ENCODE results near the gene CHRNB4. TPM values are rescaled to one million over a fixed set of nuclear protein-coding genes. Genes with fewer than 3 reads are reported as not detected.

Gene CHRNB4
- polyA plus RNA-seq, 1 donor, result 3.3 TPM

DNA sequence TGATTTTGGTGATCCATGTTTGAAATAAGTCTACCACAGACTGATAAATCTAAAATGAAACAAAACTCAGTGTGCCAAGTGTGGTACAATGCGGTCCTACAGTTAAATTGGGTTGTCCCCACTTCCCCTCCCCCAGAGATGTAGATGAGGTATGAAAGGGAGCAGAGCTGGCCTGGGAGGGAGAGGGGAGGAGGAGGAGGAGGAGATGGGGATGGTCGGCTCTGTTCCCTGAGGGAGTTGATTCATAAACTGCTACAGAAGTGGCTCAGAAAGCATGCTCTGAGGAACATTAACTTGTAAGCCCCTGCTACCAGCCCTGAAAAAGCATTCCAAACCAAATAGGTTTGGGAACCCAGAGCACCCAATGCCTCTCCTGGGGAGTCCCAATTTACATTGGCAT, 28.0 kb upstream of the CHRNB4 start:
- DNase-seq, result no peak

DNA sequence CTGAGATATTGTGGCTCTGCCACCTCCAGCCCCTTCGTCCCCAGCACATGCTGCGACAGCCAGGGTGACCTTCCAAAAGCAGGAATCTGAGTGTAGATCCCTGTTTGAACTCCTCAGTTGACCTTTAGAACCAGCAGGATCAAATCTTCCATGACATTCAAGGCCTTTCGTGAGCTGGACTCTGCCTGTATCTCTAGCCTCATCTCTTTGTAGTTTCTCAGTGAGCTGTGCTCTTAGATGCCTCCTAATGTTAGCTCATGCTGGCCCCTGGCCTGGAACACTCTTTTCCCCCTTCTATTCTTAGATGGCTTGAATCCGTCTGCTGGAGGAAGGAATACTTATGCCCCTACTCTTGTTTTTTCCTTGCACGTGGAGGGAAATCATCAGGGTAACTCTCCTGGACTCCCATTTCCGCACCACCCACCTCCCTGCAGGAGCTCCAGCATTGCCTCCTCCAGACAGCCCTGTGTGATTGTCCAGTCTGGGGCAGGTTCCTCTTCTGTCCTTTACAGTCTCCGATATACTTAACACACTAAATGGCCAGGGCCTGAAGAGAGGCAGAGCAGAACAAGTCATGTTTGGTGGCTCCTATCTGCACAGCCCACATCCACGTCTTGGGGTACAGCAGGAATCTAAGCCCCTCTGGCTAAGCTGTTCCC, 26.7 kb upstream of the CHRNB4 start:
- DNase-seq, result no peak

GRCh38 chr15:78666010-78666409, 25.0 kb upstream of the CHRNB4 start:
- no peak for DNase-seq

- DNase-seq, result no peak
Measured at GRCh38 chr15:78663703-78664102, 22.7 kb upstream of the CHRNB4 start.

- no peak for DNase-seq
Measured at GRCh38 chr15:78662028-78662427, 21.0 kb upstream of the CHRNB4 start.

- DNase-seq, result no peak
Measured at GRCh38 chr15:78661001-78661400, 20.0 kb upstream of the CHRNB4 start.

DNA sequence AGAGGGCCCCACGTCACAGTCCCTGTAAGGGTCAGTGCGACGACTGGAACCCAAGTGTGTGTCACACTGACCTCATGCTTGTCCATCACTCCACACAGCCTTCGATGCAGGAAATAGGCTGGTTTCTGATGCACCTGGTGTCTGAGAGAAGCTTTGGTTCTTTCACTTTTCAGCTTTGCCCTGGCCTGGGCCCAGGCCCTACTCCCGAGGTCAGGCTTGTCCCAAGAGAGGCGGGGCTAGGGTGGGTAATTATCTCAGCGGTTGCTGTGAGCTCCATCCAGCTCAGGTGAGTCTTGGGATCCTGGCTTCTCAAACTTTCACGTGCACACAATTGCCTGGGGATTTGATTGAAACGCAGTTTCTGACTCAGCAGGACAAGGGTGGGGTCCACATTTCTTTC, 19.6 kb upstream of the CHRNB4 start:
- no peak for DNase-seq

DNA sequence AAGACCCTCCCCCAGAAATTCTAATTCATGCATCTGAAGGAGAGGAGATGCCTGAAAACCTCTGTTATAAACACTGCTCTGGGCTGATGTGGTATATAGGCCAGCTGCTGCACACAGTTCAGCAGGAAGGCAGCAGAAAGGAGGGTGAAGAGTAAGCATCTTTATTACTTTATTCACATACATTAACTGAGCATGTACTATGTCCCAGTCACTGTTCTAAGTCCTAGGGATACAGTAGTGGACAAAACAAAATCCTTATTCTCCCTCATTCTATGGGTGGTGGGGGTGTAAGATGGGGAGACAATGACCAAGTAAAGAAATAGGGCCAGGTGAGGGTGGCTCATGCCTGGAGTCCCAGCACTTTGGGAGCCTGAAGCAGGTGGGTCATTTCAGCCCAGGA, 17.8 kb upstream of the CHRNB4 start:
- no peak for DNase-seq

GRCh38 chr15:78654272-78654671, 13.3 kb upstream of the CHRNB4 start:
- no peak for DNase-seq

DNA sequence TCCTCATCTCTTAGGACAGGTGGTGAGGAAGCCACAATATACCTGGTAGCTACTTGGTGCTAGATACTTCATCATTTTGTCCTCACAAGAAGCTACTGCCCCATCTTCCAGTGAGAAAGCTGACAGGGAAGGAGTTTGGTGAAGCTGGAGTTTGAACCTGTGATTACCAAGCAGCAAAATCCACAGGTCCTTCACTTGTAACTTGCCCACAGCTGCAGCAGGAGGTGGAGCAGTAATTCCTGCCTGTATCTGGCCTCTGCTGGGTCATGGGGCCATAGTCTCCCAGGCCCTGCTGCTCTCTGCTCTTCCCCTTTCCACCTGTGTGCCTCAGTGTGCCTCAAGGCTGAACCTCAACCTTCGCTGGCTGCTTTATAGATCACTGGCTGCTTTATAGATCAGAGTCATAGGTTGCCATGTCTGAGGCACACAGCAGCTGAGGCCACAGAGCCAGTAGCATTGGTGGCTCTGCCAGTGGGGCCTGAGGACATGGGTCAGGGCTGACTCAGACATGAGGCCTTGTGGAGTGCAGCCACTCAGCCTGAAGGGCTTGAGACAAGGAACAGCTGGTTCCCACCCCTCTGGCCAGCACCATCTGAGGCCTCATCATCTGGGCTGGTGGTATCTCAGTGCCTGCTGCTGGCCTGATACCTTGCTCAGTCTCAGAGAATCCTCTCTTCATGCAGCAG, 11.1 kb upstream of the CHRNB4 start:
- DNase-seq, result no peak

DNA sequence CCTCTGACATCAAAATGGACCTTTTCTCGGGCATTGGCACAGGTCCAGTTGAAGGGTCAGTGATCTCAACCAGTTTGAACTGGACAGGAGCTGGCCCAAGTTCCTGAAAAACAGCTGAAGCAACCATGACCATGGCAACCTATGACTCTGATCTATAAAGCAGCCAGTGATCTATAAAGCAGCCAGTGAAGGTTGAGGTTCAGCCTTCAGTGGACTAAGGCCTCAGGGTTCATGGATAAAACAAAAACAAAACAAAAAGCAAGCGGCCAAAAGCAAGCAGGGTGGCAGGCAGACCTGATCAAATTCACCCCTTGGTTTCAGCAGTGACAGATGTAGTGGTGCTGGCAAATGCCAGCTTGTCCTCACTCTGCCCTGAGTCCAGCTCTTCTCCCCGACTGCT, 10.0 kb upstream of the CHRNB4 start:
- no peak for DNase-seq

- no peak for DNase-seq
Measured at GRCh38 chr15:78650022-78650421, 9.0 kb upstream of the CHRNB4 start.

DNA sequence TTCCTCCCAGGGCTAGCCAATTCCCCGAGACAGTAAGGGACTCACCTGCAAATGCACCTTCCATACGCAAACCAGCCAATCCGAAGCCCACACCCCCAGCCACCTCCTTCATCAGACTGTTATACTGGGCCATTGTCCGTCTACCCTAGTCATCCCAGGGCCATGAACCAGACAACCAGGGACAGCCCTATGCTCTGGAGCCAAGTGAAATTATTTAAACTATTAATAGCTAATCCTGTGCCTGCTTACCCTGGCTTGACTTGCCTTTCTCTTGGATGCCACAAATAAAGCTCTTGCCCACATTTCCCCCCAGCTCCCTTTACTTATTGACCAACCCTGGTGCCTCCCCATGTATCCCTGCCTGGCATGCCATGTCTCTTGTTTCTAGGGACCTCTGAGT, 4.0 kb upstream of the CHRNB4 start:
- no peak for DNase-seq

- no peak for DNase-seq
Measured at GRCh38 chr15:78642331-78642730, 1.3 kb upstream of the CHRNB4 start.

DNA sequence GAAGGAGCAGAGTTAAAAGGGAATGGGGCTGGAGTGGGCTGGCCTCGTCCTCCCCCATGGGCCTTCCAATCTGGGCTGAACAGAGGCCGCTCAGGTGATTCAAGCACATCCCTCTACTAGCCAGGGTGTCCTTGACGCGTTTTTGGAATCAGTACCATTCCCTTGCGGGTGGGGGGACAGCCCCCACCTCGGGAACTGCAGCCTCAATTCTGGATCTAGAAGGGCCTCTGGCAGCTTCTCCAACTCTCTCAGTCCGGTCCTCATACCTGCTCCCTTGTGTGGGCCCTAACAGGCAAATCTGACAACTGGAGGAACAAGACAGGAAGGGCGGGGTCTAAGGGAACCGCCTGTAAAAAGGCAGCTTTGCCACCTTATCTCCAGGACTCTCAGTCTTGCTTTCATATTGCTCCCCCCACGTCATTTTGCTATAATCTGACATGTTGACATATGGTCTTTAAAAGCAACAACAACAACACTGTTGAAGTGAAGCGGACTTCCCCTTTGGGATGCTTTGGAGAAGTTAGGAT, 802 bp upstream of the CHRNB4 start:
- no peak for DNase-seq

- no peak for DNase-seq
Measured at GRCh38 chr15:78640527-78641101, 396 bp downstream of the CHRNB4 start.

- DNase-seq, result peak; percentile 85
Measured at GRCh38 chr15:78638658-78639314, 2.2 kb downstream of the CHRNB4 start.

GRCh38 chr15:78637776-78638435, 3.1 kb downstream of the CHRNB4 start:
- no peak for DNase-seq

DNA sequence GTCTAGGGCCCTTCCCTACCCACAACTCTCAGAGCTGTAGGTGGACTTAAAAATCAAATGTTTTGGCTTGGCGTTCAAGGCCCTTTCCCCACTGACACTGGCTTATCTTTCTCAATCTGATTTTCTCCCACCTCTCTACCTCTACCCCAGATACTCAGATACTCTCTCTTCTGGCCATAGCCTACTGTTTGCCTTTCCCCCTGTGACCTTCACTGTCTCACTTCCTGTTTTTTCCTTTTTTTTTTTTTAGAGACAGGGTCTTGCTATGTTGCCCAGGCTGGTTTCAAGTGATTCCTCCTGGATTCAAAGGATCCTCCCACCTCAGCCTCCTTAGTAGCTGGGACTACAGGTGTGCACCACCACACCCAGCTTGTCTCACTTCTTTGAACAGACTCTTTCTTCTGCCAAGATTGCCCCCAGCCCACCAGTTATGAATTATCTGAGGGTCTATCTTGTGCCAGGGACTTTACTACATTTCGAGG, 4.6 kb downstream of the CHRNB4 start:
- no peak for DNase-seq

DNA sequence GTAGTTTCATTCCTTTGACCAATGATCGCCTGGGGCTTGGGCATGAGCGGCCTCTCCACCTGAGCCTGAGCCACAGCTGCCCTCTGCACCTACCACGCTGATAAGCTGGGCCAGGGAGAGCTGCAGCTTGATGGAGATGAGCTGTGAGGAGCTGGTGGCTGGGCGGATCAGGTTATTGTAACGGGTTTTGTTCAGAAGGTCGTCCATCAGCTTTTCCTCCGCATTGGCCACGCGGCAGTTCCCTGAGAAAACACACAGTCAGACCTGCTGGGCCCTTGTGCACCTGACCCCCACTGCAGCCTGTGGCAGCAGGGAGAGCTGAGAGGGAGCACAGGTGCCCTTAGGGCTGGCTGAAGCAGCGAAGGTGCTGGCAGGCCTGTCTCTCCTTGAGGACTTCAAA, 5.7 kb downstream of the CHRNB4 start:
- no peak for DNase-seq

DNA sequence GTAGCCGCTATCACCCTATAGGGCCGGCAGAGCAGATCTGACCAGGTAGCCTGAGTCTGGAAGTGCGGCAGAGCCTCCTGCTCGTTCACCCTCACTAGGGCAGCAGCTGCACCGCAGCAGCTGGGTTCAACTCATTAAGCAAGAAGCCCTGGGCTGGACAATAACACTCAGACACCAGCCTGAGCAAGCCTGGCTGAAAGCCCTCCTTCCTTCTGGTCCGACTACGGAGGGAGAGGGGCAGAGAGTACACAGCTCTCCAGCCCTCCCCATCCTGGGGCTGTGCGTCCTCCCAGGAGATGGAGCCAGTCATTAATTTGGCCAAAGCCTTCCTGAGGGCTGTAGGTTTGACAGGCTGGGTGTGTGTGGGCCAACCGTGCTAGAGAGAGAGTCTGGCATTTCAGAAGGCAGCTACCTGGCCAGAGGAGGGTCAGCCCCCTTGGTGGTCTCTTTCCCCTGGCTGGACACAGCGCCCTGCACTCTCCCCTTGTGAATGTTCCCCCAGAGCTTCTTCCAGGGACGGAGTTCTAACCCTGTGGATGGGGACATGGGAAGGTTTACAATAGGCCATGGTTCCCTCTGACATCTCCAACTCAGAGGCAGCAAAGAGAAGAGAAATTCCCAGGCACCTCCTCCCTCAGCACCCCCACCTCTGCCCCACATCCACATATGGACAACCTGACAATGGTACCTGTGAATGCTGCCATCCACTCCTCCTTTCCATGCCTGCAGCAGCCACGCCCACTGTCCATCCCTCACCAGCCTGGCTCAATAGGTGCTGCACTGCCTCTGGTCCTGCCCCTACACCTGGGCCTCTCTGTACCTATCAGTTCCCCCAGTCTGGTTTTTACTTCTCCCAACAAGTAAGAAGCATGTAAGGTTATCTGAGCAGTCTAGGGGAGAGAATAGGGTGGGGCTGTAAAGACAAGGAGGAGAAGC, 6.5 kb downstream of the CHRNB4 start:
- no peak for DNase-seq

Data from left kidney (tissue), 2 donors.